A549 treated with CORT108297 at 1 μM for 4 hours (cell line): Measurements from ENCODE around the gene TDRKH. TPM values are rescaled to one million over a fixed set of nuclear protein-coding genes. Genes with fewer than 3 reads are reported as not detected.

Source experiments
- total RNA-seq: library from RNA; stranded (reverse); fragments of 200-300 nt; extraction: Qiagen RNA extraction; gene quantifications from 5 replicates; pipeline ENCODE4 v1.2.3, GENCODE V29; 2022

The TDRKH gene, protein sequence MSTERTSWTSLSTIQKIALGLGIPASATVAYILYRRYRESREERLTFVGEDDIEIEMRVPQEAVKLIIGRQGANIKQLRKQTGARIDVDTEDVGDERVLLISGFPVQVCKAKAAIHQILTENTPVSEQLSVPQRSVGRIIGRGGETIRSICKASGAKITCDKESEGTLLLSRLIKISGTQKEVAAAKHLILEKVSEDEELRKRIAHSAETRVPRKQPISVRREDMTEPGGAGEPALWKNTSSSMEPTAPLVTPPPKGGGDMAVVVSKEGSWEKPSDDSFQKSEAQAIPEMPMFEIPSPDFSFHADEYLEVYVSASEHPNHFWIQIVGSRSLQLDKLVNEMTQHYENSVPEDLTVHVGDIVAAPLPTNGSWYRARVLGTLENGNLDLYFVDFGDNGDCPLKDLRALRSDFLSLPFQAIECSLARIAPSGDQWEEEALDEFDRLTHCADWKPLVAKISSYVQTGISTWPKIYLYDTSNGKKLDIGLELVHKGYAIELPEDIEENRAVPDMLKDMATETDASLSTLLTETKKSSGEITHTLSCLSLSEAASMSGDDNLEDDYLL
- total RNA-seq, result 5.5 to 6.3 TPM (median 6.1 TPM) in 5 replicates

DNA sequence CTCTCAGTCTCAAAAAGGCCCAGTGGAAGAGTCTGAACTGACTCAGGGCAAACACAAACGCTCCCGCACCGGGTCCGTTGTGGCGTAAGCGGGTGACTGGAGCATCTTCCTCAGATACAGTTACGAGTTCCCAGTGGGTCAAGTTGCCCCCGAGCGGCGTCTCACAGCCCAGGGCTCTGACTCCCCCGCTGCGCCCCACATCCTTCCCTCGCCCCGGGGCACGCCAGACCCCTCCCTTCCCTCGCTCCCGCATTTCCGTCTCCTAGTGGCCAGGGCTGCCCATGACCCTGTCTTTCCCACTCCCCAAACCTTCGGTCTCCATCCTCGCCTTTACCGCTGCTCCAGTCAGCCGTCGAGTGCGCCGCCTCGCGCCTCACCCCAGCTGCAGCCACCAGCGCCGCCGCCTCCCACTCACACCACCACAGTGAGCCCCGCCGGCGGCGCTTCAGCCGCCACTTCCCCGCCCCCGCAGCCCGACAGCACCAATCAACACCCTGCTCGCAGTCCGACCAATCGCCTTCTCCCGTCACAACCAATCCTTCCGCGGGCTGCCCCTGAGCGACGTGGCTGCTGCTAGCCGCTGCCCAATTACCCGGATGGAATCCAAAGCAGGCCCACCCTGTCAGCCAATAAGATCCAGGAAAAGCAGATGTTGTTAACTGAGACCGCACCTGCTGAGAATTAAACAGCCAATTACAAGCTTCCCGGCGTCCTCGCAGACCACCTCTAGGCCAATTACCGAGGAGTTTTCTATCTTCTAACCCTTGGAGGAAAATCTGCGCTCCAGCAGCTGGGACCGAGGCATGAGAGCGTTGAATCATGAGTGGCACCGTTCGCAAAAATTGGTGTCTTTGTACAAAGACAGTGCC, at the start of gene TDRKH:
TDRKH (minus strand) TSS at position 430 of the 869 bp plus-strand sequence. CDS start 7,478 bp downstream, outside the sequence.

DNA sequence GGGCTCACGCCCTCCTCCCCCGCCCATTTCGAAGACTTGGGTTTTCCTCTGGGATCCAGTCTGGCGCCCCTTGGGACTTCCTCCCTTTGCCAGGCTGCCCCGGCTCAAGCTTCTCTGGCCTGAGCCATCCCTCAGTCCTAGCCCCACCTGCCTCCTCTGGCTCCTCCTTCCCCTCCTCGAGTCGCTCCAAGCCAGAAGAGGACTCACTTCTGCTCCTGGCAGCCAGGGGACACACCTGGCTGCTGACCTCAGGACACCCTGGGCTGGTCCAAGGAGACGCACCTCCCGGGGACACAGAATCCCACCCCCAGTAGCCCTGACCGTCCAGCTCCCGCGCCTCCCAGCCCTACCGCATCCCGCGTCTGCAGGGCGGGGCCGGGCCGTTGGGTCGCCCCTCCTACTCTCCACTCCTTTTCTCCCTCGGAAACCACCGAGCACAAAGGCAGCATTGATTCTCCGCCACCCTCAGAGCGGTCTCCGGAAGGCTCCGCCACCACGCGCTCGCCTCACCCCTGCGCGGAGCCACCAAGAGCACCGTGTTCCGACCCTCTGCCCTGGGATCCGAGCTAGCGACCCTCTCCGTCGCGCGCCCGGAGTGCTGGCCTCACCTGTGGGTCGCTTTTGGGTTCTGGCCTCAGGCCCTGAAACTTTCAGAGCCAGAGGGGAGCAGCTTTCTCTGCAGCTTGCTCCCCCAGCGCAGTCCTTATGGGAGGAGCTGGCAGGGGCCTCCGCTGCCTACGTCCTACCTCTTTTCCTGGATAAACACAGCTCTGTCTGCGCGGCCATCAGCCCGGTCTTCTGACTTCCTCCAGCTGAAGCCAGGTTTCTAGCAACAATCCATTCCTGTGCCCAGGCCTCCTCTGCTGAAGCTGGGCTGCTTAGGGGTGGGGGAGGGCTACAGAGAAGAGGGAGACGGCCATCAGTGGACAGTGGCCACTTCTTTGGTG, 49.4 kb upstream of the TDRKH start, which contains the start of gene C2CD4D:
C2CD4D (minus strand) TSS at position 364 of the 947 bp plus-strand sequence. CDS start 831 bp downstream, outside the sequence.

DNA sequence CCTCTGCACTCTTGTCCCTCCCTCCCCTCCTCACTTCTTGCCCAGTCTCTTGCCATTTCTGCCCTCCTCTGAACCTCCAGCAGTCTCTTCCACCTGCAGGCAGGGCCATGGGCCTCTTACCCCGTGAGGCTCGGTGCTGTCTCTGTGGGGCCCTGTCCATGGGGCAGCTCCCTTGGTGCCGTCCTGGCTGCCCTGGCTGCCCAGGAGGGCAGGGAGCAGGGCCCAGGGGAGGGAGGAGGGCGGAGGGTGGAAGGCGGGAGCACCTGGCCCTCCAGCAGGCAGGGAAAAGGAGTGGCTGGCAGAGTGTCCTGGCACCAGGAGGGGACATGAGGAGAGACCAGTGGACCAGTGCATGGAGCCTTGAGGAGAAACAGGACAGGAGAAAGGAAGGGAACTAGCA, 41.3 kb upstream of the TDRKH start, which contains the start of gene RORC:
RORC (minus strand) TSS at position 198 of the 400 bp plus-strand sequence; CDS start at position 160, 38 bp downstream.

DNA sequence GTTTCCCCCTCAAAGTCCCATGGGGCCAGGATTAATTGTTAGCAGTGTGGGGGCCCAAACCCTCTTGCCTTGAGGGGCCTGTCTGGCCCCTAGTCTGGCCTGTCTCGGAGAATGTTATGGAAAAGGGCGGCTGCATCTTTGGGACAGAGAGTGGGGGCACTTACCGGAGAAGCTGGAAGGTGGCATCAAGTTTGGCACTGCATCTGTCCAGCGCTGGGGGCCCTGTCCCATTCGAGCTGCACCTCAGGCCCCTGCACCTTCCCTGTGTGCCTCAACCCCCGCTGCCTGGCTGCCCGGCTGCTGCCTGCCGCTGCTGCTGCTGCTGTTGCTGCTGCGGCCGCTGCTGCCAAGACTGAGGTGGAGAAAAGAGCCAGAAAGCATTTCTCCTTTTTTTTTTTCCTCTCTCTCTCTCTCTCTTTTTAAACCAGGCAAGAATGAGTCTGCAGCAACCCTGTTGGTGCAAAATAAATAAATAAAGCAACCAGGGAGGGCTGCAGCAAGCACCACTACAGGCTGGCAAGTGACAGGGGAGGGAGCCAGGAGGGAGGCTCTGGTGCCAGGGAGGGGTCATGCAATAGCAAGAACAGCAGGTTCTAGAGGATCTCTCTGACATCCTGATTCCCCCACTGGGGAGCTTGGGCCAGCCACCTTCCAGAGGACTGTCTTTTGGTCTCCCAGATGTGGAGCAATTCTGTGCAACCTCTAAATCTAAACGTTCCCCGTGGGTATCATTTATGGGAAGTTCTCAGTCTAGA, 14.9 kb upstream of the TDRKH start, which contains the start of gene LINGO4:
LINGO4 (minus strand) TSS at position 354 of the 755 bp plus-strand sequence. CDS start 2,715 bp downstream, outside the sequence.

DNA sequence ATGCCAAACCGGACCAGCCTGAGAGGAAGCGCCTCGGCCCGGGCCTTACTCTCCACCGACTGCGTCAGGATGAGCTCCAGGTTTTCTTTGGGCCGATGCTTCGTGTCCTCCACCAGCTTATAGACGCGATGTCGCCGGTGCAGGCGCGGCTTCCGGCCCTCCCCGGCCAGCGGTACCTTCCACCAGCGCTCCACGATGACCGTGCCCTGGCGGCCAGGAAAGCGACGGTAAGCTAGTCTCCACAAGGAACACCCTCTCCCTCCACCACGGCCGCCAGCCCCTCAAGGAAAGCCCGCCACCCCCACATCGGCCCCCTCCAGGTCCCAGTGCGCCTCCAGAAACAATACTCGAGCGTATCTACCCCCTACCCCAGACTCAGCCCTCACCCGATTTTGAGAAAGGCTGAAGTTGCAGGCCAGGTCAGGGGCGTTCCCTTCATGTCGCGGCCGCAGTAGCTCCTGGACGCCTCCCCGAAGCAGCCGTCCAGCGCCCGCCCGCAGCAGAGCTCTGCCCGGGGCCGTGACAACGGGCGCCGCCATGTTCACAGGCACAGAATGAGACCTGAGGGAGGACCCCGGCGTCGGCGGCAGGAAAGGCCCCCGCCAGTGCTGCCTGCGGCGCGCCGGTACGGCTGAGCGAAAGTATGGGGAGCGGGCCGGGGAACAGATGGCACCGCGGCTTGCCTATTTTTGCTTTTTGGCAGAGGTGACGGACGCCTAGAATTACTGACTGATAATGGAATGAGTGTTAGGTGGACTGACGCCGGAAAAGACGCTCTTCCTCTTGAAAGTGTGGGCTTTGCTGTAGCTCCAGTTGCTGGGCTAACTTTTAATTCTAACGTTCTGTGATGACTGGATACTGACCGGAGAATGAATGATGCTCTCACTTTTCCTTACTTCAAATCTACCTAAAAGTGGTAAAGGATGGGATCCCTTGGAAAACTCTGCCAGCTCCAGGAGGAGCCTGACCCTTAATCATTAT, 27.1 kb downstream of the TDRKH start, which contains the start of gene MRPL9:
MRPL9 (minus strand) TSS at position 556 of the 981 bp plus-strand sequence; CDS start at position 539, 17 bp downstream.

Other genes starting within 250 kb of the TDRKH start
- 6.4 to 10.1 TPM (median 7.0 TPM) in 5 replicates for gene SNX27, start 178.4 kb downstream of the TDRKH start, total RNA-seq
- 0.04 TPM in 1 of 5 replicates, not detected in the others for gene CELF3, start 73.7 kb downstream of the TDRKH start, total RNA-seq
- gene RIIAD1, start 69.0 kb downstream of the TDRKH start, total RNA-seq, result 0.27 TPM in 1 of 5 replicates, not detected in the others
- gene MRPL9, start 27.0 kb downstream of the TDRKH start, total RNA-seq, result 75.9 to 89.3 TPM (median 84.8 TPM) in 5 replicates
- gene LINGO4, start 14.9 kb upstream of the TDRKH start, total RNA-seq, result not detected in 5 replicates
- gene RORC, start 41.3 kb upstream of the TDRKH start, total RNA-seq, result 0.03 to 0.06 TPM (median 0.04 TPM) in 4 of 5 replicates, not detected in the other
- gene C2CD4D, start 49.3 kb upstream of the TDRKH start, total RNA-seq, result not detected in 5 replicates
- not detected in 5 replicates for gene THEM5, start 63.2 kb upstream of the TDRKH start, total RNA-seq
- 12.2 to 13.7 TPM (median 13.4 TPM) in 5 replicates for gene THEM4, start 119.0 kb upstream of the TDRKH start, total RNA-seq
- gene S100A10, start 203.4 kb upstream of the TDRKH start, total RNA-seq, result 1,898 to 2,089 TPM (median 2,074 TPM) in 5 replicates
- 1,747 to 1,911 TPM (median 1,855 TPM) in 5 replicates for gene S100A11, start 246.5 kb upstream of the TDRKH start, total RNA-seq